ENCODE measurements around the gene C1orf174. TPM values are rescaled to one million over a fixed set of nuclear protein-coding genes. Genes with fewer than 3 reads are reported as not detected.

C1orf174 gene
- polyA plus RNA-seq, 10 donors = 15.0 to 21.9 (median 16.7) TPM

DNA sequence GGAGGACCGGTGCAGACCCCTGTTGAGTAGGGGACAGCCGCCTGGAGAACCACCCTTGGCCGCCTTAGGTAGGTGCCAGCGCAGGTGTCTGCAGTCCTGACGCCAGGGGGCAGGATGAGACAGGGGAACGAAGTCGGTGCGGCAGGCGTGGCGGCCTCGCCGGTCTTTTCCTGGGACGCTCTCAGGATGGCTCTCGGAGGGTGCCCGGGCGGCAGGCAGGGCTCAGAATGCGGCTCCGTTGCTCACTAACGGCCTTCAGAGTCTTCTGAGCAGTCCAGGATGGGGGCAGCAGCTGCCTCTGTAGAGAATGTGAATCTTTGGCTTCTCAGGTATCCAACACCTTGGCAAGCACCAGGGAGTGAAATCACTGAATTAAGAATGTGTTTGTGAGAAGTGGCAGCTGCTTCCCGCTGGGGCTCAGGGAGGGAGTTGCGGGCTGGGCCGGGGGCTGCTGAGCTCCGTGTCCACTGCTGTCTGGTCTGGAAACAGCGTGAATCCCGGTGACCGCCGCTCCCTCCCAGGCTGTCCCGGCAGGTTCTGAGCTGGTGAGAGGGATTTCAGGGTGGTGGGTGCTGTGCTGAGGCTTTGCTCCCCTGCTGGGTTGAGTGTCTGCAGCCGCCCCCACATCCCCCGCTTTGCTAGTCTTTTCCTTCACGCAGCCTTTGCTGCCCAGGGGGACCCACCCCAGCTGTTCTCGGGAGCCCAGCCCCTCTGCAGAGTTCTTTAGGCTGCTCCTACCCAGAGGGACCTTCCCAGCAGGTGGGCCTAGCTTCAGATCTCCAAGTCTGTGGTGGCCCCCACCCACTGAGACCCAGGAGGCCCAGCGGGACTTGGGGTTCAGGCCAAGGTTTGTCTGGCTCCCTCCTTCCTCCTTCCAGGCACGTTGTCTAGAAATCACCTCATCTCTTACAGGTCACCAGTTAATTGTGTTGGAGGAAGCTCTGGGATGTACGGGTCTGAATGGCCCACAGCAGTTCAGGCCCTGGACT lies 11.1 kb upstream of the C1orf174 start:
- peak; percentile 28 to 73 (median 64) for DNase-seq

DNA sequence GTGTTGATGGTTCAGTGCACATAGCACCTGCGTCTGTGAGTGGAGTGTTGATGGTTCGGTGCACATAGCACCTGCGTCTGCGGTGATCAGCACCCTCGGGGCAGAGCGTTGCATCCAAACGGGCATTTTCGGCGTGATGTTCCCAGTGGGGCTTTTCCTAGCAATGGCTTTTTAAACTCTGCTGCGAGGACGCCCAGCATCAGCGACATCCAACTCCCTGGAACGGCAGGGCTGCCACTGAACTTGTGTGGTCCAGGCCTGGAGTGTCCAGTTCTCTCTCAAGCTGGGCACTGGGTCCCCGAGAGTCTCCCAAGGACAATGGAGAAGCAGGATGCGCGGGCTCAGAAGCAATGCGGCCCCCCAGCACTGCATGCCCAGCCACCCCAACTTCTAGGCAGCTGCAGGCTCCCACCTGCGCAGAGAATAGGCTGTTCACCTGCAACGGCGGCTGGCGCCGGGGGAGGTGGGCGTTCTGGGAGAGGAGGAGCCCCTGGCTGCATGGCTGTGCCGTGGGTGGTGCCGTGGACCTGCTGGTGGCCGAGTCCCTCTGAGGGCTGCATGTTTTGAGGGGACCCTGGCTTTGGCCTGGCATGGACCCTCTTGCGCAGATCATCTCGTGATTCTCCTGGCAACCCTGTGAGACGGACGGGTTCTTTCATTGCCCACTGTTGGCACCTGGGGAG lies 10.1 kb upstream of the C1orf174 start:
- DNase-seq = no peak

DNA sequence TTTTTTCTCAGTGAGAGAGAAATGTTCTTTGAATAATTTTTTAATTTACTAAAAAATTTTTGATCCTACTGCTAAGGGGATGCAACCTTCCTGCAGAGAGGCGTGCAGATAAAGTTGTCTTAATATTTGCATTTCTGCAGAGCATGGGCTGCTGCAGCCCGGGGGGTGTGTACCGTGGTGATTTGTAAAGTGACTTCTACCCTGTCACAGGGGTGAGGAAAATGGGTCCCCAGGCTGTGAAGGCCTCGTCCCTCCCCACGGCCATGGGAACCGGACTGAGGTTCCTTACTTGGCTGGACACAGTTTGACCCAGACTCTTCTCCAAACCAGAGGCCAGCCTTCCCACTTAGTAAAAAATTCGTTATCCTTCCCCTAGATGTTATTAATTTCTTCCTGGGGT lies 9.5 kb upstream of the C1orf174 start:
- DNase-seq = no peak

DNA sequence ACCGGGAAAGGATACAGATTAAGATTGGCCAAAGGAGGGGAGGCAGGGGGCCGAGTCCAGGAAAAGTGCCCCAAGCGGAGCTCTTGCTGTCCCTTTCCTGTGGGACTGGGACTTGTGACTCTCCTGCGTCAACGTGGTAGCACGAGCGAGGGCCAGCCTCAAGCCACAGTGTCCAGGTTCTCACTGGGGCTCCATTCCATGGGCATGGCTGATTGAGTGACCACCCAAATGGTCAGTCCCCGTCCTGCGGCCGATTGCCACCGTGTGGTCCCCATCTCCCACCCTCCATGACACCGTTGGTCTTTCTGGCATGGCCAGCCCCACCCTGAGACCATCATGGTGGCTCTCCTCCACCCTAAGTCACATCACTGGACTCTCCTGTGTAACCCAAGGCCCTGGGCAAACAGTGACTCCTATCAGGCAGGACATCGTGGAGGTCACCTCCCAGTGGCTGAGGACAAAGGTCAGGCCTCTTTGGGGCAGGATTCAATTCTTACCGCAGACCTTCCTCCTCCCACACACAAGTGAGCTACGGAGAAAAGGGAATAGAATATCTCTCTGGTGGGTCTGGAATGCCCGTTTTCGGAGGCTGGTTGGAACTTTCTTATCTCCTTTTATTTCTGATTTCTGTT lies 8.9 kb upstream of the C1orf174 start:
- DNase-seq = no peak

DNA sequence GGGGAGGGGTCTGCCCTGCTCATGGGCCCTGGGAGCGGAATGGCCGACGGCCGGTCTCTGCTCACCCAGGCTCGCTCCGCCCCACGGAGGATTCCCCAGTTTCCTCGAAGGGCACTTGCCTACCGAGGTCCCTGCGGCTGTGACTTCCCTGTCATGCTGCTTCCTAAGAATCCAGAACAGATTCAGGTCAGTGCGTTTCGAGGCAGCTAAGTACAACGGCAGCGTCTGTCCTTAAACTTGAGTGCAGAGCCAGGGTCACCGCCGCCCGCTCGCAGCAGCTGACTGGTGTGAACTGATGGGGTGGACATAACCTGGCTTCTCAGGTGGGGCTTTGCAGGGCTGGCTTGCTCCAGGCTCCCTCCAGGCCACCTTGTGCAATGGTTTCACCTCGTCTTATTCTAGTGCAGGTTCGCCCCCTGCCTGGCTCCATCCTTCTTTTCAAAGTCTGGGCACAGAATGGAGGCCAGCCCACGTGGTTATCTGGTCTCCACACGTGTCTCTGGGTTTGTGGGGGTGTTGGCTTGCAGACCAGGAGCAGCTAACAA lies 7.6 kb upstream of the C1orf174 start:
- no peak for DNase-seq

DNA sequence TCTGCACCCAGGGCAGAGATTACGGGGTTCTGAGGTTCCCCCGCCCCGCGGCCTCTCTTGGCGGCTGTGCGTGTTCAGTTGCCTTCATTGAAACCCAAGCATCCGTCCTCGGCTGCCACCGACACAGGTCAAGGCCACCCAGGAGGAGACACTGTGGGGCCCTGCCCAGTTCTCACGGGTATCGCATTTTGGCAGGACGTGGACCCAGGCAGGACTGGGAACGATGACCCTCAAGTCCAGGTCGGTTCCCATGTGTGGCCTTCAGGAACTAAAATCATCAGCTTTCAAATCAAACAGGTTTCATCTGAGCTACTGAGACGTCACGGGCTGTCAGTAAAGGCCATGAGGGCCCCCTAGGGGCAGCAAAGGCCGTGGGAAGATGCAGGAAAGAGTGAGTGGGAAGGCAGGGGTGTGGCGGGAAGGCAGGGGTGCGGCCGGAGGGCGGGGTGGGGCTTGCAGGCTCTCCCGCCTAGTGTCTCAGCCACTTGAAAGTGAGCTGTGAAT lies 7.0 kb upstream of the C1orf174 start:
- DNase-seq = no peak

DNA sequence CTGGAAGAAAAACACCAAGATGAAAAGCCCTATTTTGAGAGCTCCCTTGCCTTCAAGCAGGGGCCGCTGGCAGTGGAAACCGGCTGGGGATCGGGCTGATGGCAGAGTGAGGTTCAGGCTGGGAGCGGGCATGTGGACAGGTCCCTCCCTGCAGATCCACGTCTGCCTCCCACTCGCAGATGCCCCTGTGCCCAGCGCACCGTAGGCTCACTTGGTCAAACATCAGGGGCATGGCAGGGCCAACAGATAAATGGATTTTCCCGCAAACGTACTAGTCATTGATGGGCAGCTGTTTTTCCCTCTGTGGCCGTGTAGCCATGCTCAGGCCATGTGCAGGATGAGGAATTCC lies 6.6 kb upstream of the C1orf174 start:
- DNase-seq = no peak

DNA sequence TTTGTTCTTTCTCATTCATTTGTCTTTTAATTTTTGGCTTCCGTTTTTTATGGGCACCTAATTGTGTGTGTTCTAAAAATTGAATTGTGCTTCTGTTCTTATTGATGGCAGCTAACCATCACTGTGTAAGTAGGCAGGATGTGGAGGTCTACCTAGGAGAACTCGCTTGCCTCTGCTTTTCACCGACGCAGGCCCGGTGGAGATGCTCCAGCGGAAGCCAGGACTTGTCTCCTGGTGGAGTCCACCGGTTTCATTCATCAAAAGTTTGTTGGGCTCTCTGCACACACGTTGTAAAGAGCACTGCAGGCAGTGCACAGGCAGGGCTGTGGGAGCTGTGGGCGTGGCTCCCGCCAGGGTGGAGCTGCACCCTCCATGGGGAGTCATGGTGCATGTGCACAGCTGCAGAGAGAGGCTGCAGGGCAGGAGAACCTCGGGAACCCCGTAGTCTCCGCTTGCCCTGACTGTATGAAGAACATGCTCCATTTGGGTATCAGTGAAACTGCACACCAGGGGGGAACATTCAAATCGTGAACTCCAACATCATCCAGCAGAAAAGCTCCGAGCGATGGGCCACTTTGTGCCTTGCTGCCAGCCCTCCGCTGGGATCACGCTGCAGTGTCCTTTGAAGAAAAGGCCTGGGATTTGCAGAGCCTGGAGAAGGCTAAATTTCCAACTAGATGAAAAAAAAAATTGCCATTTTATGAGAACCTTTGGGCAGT lies 6.0 kb upstream of the C1orf174 start:
- DNase-seq = no peak

DNA sequence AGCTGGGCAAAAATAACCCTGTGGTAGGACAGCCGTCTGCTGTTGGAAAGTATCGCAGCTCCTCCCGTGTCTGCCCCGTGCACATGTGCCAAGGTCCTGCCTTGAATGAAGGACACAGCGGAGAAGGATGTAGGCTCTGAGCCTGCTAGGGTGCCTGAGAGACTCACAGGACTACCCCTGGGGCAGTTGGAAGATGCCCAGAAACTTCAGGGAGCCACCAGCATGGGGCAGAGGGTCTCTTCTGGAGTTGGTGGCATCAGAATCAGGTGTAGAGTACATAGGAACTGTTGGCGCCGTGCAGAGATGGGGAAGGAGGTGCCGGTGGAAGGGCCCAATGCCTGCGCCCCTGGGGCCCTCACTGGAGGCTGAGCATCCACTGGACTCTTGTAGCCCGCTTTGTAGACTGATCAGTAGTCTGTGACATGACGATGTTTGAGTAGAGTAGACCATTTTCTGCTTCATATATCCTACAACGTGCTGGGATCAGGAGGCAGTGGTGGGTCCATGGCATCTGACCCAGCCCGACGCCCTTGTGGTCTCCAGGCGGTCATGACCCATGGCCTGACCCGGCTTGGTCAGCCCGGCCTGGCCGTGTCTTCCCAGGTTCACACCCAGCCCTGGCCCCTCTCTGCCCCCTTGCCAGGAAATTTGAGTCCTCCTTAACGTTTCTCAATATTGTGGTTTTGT lies 5.3 kb upstream of the C1orf174 start:
- DNase-seq = no peak

DNA sequence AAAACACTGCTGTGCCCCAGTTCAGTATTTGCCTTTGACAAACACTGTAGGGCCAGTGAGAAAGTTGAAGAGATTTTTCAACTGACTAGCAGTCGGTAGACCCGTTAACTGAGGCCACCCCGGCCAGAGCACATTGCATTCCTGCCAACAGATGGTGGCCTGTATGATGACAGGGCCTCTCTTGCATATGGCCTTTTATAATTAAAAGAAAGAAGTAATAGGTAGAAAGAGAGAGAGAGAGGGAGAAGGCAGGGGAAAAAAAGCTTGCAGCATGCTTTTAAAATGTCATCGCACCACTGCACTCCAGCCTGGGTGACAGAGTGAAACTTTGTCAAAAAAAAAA lies 4.7 kb upstream of the C1orf174 start:
- no peak for DNase-seq

DNA sequence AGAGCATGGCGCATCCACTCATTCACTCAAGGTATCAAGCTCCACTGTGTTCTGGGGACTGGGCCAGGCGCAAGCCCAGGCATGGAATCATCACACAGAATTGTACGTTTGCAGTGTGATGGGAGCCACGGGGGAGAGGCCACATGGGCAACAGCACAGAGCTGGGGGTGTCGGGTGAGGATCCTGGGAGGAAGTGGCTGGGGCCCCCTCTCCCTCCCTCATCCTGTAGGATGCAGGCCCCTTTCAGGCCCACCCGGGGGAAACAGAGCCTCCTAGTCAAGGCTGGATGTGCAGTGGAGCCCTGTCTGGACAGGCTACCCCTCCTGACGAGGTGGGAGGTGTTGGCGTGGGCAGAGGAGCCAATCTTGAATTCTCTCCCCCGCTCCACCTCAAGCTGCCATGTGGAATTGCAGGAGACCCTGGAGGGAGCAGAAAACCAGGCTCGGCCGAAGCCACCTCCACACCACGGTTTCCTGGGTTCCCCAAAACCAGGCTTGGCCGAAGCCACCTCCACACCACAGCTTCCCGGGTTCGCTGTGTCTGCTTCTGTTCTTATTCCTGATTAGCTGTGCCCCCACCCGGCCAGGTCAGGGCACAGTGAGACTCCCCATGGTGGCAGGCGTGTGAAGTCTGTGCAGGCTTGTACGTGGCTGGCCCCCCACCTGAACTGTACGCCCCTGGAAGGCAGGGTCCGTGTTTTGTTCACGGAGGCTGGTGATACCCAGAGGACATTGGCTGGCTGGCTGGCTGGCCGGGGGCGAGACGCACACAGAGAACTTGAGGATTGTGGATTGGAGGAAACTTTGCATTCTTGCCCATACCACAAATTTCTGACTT lies 4.2 kb upstream of the C1orf174 start:
- DNase-seq = no peak

DNA sequence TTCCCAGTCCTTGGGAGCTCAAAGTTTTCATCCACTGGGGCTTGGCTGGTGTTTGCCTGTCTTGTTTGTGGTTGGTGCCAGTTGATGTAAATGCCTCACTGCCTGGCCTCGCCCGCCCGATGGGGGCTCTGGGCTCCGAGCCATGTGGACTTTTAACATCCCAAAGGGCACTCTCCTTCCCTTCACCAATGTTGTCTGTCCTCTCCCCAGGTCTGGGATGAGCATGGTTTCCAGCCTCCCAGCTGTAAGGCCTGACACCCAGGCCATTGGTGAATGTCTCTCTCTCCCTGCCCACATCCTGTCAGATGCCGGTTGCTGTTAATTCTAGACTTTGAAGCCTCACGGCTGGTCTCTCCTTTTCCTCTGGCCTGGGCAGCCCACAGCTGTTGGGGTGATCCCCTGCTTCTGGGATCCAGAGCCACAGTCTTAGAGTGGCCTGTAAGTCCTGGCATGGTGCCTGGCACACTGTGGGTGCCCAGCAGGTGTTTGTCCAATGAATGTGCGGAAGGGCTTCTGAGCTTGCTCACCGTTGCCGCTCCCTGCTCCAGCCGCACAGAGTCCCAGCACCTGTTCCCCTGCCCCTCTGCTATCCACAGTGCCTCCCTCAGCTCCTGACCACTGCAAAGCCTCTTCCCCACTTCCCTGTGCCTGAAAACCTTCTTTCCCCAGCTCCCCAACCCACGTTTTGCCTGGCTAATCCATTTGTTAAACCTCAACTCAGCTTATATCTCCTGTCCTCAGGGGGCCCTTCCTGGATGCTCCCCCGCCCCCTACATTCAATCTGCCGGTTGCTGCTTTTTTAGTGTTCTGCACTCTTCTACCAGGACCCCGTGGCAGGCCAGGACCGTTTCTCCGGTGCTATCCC lies 3.3 kb upstream of the C1orf174 start:
- peak; percentile 33 to 49 (median 34) for DNase-seq

DNA sequence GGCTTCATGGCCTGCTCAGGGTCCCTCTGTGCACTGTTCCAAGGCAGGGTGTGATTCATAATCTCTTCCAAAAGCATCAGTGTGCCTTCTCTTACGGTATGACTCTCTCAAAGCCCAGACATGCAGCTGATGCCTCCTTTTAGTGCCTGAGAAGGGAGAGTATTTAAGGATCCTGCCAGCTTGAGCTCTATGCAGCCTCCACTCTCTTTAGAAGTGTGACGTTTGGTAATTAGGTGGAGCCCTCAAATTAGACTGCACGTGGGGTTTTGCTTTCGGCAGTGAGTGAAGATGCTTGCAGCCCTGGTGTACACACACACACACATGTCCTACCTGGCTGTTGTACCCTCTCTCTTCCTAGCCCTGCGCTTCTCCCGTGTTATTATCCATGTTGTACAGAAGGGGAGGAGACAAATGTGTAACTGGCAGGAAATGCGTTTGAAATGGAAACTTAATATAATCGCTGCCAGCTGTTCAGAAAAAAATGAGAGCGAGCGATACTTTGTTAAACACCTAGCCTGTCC lies 2.6 kb upstream of the C1orf174 start:
- peak in 1 of 3 donors; percentile 26 for DNase-seq

DNA sequence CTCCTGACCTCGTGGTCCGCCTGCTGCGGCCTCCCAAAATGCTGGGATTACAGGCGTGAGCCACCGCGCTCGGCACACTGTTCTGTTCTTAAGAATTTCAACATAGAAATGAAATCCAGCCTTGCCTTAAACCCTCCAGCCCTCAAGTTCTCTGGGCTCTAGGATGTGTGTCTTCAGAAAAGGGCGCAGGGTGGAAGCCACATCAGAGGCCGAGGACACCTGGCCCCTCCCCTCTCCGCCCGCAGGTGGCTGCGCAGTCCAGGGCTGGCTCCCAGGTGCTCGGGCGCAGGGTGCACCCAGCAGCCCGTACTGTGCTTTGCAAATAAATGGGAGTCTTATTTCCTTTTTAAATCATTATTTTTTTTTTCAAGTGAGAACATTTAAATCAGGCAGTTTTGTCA lies 2.0 kb upstream of the C1orf174 start:
- DNase-seq = no peak

DNA sequence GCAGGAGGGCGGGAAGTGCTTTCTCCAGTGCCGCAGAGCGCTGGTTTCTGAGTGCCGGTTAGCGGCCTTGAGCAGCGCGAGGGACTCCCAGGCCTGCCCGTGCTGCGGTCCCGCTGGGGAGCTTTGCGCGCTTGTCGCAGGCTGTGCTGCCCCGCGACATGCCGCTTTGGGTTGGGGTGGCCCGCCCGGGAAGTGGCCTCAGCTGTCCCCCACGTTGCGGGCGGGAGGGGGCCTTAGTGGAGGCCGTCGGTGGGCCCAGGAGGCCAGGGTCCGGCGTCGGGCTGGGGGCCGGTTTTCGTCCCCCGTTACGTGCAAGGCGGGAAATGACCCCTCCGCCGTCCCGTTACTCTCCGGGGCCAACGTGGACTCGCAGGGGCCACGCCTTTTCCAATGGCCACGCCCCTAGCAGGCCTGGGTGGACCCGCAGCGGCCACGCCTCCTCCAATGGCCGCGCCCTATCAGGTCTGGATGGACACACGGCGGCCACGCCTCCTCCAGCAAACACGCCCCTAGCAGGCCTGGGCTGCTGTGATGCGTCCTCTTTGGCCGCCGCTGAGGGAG lies 977 bp upstream of the C1orf174 start:
- peak; percentile 97 for DNase-seq

DNA sequence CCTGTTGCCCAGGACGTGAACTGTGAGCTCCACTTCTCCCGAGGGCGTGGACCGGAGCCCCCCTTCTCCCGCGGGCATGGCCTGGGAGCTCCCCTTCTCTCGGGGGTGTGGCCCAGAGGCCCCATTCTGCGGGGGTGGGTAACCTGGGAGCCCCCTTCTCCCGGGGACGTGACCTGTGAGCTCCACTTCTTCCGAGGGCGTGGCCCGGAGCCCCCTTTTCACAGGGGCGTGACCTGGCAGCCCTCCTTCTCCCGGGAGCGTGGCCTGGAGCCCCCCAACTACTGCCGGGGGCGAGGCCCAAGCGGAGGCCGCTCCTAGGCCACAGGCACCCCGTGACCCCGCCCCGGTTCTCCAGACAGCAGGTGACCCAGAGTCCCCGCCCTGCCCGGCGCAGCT lies 320 bp downstream of the C1orf174 start:
- DNase-seq = no peak

DNA sequence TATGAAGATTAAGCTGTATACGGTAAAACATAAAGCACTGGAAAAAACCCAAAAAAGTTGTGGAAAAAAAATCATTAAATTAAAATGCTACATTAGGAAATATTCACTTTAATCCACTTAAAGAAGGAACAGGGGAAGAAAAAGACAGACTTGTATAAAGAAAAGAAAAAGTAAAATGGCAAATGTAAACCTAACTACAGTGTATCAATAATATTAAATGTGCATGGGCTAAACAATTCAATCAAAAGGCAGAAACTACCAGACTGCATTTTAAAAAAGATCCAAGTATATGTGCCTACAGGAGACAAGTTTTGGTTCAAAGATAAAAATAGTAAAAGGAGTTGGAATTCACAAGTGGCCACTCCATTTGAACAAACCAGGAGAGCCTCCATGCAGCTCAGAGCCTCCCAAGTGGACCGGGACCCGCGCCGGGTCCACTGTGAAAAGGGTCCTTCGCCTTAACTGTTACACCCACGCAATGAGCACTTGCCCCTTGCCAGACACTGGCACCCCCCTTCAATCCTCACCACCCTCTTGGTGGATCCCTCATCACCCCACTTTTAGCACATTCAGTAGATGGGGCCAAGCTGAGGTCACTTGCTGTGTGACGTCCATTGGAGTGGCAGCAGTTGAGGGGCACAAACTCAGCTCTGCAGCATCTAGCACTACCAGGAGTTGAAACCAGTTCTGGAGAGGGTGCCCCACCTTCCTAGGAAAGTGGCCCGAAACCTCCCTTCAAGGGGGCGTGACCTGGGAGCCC lies 898 bp downstream of the C1orf174 start:
- DNase-seq = peak in 1 of 3 donors; percentile 16

DNA sequence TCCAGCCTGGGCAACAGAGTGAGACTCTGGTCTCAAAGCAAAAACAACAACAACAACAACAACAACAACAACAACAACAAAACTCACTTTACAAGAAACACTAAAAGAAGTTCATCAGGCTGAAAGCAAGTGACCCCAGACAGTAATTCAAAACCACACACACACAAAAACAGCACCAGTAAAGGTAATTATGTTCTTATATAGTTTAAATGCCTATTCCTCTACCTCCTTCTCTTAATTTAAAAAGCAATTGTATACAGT lies 1.7 kb downstream of the C1orf174 start:
- no peak for DNase-seq

All from muscle of back (tissue), 11 donors.